GM21367 (cell line): ENCODE results near the gene CTDSP1.

Experiments
- ATAC-seq: cut with Tn5 transposase; IDR thresholded peaks from one replicate; pipeline ENCODE4 v1.9.1; 2021; ENCODE audit not compliant: unreplicated experiment

Gene CTDSP1

GRCh38 chr2:218382785-218383184 lies 16.9 kb upstream of the CTDSP1 start:
- no peak for ATAC-seq

- ATAC-seq = no peak
Observed at GRCh38 chr2:218383892-218384519, 15.7 kb upstream of the CTDSP1 start.

- no peak for ATAC-seq
Observed at GRCh38 chr2:218384975-218385374, 14.7 kb upstream of the CTDSP1 start.

GRCh38 chr2:218386505-218387368 lies 12.9 kb upstream of the CTDSP1 start:
- ATAC-seq = no peak

- ATAC-seq = no peak
Observed at GRCh38 chr2:218387369-218388194, 12.1 kb upstream of the CTDSP1 start.

GRCh38 chr2:218389333-218390150 lies 10.1 kb upstream of the CTDSP1 start:
- no peak for ATAC-seq

GRCh38 chr2:218391202-218391601 lies 8.5 kb upstream of the CTDSP1 start:
- no peak for ATAC-seq

- no peak for ATAC-seq
Observed at GRCh38 chr2:218392459-218392858, 7.2 kb upstream of the CTDSP1 start.

GRCh38 chr2:218392891-218393462 lies 6.7 kb upstream of the CTDSP1 start:
- ATAC-seq = no peak

GRCh38 chr2:218393750-218394290 lies 5.8 kb upstream of the CTDSP1 start:
- no peak for ATAC-seq

GRCh38 chr2:218394298-218395089 lies 5.2 kb upstream of the CTDSP1 start:
- no peak for ATAC-seq

- no peak for ATAC-seq
Observed at GRCh38 chr2:218395090-218395444, 4.6 kb upstream of the CTDSP1 start.

- ATAC-seq = no peak
Observed at GRCh38 chr2:218395456-218395825, 4.2 kb upstream of the CTDSP1 start.

GRCh38 chr2:218395826-218396687 lies 3.6 kb upstream of the CTDSP1 start:
- ATAC-seq = peak; percentile 38

- no peak for ATAC-seq
Observed at GRCh38 chr2:218396688-218397462, 2.8 kb upstream of the CTDSP1 start.

GRCh38 chr2:218397463-218397819 lies 2.2 kb upstream of the CTDSP1 start:
- no peak for ATAC-seq

- no peak for ATAC-seq
Observed at GRCh38 chr2:218397820-218398436, 1.7 kb upstream of the CTDSP1 start.
